IPS-NIHi7 (cell line): ENCODE measurements around the gene TRAPPC8.
A peak's percentile ranks its signal among the peaks of the same experiment; 100 is the strongest.
"Not testable (repeated sequence)": the region's sequence is repeated elsewhere in the genome, so short reads cannot be mapped to it uniquely, and the experiment has no call there.

ENCODE experiments used
- DNase-seq: peaks from one replicate; pipeline ENCODE4 v3.0.0; 2012; ENCODE audit warnings: mixed read lengths; ENCODE audit errors: extremely low spot score

TRAPPC8 gene, protein sequence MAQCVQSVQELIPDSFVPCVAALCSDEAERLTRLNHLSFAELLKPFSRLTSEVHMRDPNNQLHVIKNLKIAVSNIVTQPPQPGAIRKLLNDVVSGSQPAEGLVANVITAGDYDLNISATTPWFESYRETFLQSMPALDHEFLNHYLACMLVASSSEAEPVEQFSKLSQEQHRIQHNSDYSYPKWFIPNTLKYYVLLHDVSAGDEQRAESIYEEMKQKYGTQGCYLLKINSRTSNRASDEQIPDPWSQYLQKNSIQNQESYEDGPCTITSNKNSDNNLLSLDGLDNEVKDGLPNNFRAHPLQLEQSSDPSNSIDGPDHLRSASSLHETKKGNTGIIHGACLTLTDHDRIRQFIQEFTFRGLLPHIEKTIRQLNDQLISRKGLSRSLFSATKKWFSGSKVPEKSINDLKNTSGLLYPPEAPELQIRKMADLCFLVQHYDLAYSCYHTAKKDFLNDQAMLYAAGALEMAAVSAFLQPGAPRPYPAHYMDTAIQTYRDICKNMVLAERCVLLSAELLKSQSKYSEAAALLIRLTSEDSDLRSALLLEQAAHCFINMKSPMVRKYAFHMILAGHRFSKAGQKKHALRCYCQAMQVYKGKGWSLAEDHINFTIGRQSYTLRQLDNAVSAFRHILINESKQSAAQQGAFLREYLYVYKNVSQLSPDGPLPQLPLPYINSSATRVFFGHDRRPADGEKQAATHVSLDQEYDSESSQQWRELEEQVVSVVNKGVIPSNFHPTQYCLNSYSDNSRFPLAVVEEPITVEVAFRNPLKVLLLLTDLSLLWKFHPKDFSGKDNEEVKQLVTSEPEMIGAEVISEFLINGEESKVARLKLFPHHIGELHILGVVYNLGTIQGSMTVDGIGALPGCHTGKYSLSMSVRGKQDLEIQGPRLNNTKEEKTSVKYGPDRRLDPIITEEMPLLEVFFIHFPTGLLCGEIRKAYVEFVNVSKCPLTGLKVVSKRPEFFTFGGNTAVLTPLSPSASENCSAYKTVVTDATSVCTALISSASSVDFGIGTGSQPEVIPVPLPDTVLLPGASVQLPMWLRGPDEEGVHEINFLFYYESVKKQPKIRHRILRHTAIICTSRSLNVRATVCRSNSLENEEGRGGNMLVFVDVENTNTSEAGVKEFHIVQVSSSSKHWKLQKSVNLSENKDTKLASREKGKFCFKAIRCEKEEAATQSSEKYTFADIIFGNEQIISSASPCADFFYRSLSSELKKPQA (N-terminal part only)

GRCh38 chr18:31942999-31943877, at the start of gene TRAPPC8:
TRAPPC8 (minus strand) TSS chr18:31943128; CDS start chr18:31942764, 364 bp downstream.
- DNase-seq = peak; percentile 96

- DNase-seq = no peak
Measured at GRCh38 chr18:31990823-31991222, 47.9 kb upstream of the TRAPPC8 start.

DNA sequence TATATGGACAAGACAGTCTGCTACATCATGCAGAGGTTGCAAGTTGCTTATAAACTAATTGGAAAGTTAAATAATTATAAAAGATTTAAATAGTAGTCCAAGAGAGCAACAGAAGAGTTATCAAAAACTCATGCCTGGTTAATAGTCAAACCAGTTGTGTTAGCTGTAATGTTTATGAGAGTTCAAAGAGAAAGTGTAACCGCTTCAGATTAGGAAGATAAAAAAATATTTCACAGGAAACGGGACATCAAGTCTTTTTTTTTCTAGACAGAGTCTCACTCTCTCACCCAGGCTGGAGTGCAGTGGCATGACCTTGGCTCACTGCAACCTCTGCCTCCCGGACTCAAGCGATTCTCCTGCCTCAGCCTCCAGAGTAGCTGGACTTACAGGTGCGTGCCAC, 41.0 kb upstream of the TRAPPC8 start:
- no peak for DNase-seq

DNA sequence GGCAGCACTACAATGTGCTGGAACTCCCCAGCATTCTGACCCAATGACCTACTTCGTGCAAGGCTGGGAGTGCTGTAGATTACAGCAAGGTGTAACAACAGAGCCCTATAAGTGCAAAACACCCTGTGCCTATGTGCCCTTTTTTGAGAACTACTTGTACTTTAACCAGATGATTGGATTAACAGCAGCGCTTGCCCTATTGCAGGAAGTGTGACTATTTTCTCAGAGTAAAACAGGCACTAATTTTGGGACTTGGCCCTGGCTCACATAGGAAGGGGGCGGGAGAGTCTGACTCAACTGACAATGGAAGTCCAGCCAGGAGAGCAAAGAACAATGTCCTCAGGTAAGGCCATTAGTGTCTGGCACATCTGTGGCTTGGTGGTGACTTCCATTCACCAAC, 40.1 kb upstream of the TRAPPC8 start:
- no peak for DNase-seq

DNA sequence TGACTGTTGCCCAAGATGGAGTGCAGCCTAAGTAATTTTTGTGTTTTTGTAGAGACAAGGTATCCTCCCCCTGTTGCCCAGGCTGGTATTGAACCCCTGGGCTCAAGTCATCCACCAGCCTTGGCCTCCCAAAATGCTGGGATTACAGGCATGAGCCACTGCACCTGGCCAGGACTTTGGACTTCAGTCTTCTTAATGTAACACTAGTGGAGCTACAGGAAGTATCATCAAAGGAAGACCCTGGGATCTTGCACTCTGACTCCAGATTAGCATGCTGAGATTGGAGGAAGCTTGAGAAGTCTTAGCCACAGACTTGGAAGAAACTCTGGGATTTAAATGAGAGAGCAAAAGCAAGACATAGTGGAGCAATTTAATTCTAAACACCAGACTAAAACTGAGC, 37.9 kb upstream of the TRAPPC8 start:
- no peak for DNase-seq

DNA sequence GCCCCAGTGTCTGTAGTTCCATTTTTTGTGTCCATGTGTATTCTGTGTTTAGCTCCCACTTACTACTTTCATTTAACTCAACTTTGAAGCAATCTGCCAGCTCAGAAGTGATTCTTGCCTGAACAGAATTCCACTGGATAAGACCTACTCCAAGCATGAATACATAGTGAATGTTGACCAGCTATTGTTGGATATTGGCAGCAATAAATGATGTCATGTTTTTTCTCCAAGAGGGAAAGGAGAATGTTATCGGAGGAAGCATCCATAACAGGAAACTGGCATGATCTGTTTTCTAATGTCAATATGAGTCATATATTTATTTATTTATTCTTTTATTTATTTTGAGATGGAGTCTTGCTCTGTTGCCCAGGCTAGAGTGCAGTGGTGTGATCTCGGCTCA, 36.8 kb upstream of the TRAPPC8 start:
- DNase-seq = no peak

GRCh38 chr18:31978616-31979015, 35.7 kb upstream of the TRAPPC8 start:
- DNase-seq = no peak

- peak; percentile 68 for DNase-seq
Measured at GRCh38 chr18:31977270-31977872, 34.4 kb upstream of the TRAPPC8 start.

DNA sequence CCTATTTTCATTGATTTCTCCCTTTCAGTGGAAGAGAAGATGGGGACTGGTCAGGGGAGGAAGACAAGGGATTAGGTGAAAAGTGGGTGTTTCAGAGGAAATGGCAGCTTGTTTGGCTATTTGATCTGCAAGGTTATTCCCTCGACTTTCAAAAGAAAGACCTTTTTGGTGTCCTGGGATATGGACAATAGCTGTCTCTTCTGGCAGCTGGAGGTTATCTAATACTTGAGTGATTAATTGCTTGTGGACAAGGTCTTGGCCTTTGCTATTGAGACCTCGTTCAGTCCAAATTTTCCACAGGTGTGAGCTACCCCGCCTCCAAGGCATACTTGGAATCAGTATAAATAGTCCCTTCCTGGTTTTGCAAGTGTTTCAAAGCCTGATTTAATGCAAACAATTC, 33.3 kb upstream of the TRAPPC8 start:
- no peak for DNase-seq

DNA sequence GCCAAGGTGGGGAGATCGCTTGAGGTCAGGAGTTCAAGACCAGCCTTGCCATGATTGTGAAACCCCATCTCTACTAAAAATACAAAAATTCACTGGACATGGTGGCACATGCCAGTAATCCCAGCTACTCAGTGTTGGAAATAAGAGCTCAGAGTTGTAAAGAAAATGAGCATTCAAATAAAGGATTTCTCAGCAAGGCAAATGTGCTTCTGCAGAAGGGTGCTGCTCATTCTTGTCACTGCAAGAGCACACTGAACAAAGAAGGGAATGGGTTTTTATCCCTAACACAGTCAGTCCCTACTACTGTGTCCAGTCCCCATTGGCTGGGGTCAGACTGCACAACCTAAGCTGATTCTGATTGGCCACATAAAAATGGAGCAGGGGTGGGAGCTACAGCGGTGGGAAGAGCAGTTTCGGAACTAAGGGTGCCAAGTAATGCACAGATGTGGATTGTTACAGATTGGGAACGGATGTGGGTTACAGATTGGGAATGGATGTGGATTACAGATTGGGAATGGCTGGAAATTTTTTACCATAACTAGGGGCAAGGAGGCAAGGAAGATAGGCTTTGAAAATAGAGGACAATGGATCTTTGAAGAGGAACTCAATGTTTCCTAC, 31.1 kb upstream of the TRAPPC8 start:
- no peak for DNase-seq

DNA sequence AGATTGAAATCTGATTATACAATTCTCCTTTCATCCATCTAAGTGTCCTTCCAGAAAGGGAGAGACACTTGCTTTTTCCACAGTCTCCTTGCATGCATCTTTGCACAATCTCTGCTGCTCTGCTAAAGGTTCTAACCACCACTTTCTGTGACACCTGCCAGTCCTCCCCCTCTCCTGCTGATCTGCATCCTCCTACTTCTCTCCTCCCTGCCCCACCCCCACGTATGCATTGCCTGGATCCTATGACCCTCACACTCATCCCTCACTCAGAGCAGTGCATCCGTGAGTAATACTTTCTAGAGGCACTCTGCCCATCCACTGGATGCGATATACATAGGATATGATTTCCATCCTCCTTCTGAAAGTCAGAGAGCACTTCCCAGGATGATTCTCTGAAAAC, 27.7 kb upstream of the TRAPPC8 start:
- peak; percentile 20 for DNase-seq

- no peak for DNase-seq
Measured at GRCh38 chr18:31965316-31965970, 22.5 kb upstream of the TRAPPC8 start.

DNA sequence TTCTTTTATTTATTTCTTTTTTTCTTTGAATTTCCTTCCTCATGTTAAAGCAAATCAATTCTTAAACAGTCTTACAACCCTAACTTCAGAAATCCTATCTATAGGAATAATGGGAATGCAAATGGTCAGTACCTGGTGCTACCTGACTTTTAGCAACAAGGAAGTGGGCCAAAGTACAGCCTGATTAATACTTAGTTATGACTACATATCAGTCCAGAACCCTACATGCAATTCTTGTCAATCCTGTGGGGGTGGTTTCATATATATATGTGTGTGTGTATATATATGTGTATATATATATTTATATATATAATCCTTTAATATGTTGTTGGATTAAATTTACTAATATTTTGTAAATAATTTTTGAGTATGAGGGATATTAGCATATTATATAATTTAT, 14.8 kb upstream of the TRAPPC8 start:
- no peak for DNase-seq

DNA sequence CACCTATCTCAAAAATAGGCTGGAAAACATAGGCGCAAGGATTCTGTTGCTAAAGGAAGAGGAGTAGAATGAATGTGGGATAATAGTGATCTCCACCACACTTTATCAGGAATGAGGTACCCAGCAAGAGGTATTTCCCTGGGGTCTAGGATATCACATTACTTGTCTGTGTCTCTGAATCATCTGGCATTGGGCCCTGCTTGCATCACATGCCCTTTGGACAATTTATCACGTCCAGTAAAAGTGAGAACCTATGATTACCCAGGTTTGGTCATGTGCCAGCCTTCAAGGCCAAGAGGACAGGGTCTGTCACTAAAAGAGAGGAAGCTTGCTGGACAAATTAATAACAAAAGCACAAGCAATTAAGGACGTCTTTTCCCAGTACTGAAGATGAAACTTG, 11.4 kb upstream of the TRAPPC8 start:
- no peak for DNase-seq

DNA sequence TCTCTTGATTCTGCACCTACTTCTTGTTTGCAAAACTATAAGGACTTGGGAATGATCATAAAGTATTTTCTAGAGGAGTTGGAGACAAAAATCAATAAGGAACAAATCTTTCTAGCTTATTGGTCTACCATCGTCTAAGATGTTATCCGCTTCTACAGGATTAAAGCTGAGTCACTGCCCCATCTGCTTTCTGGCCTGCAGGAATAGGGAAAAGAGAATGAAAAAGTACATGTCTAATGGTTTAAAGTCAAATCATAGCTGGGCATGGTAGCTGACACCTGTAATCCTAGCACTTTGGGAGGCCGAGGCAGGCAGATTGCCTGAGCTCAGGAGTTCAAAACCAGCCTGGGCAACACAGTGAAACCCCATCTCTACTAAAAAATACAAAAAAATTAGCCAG, 10.8 kb upstream of the TRAPPC8 start:
- not testable (repeated sequence) for DNase-seq

- no peak for DNase-seq
Measured at GRCh38 chr18:31952223-31952622, 9.3 kb upstream of the TRAPPC8 start.

DNA sequence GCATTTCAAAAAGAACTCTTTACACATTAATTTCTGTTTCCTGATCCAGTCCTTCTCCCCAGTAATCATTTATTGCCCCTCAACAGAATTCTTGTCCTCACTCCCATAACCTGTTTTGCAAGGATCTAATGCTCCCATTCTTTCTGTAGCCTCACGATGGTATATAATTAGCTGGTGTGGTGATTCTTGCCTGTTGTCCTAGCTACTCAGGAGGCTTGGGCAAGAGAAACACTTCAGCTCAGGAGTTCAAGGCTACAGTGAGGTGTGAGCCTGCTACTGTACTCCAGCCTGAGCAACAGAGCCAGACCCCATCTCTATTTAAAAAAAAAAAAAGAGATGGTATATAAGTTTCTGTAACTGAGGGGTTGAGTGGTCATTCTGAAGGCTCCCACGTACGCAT, 7.7 kb upstream of the TRAPPC8 start:
- no peak for DNase-seq

GRCh38 chr18:31948349-31948748, 5.4 kb upstream of the TRAPPC8 start:
- DNase-seq = not testable (repeated sequence)

DNA sequence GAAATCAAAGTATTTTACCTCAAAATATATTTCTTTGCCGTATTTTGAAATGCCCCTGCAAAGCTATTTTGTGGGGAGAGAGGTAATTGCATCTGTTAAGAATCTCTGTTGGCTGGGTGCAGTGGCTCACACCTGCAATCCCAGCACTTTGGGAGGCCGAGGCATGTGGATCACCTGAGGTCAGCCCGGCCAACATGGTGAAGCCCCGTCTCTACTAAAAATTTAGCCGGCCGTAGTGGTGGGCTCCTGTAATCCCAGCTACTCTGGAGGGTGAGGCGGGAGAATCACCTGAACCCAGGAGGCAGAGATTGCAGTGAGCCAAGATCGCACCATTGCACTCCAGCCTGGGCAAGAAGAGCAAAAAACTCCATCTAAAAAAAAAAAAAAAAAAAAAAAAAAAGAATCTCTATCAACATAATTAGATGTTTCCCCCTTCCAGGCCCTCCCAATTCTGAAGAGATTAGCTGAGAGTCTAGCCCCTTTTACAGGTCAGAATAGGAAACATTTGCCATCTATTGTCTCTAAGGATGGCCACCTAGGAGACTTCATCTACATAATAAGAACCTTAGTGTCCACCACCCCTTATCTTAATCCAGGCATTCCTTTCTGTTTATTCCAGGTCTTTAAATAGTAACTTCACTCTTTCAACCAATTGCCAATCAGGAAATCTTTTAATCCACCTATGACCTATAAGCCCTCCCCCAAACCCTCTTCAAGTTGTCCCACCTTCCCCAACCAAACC, 3.5 kb upstream of the TRAPPC8 start:
- DNase-seq = no peak
